HEK293 (cell line): ENCODE results near the gene SPATA6L.
A peak's percentile ranks its signal among the peaks of the same experiment; 100 is the strongest.

Experiments used
- CTCF ChIA-PET: fragments of 350-600 bp; formaldehyde crosslinking; extraction: SDS; loops from one replicate; lab custom pipeline; 2021; ENCODE audit warnings: antibody characterized with exemption; lab: Yijun Ruan, JAX
- POLR2A ChIA-PET: fragments of 300-600 bp; formaldehyde crosslinking; extraction: SDS; loops from one replicate; lab custom pipeline; 2020; ENCODE audit warnings: antibody characterized with exemption, inconsistent platforms; lab: Yijun Ruan, JAX
- H3K27ac ChIP-seq: fragments of 200-500 bp; sonication (Bioruptor generic); 2 replicates; pipeline ENCODE4 v1.5.1; 2014; ENCODE audit warnings: low read depth, low read length, control low read depth, inconsistent platforms; ENCODE audit errors: extremely low read depth
- H3K36me3 ChIP-seq, 2 experiments: fragments of 200-500 bp in 1 of 2; sonication (Bioruptor generic) in 1 of 2; 1 replicate in 1 of 2; 2 replicates in 1 of 2; pipeline ENCODE4 v1.5.1; 2014 to 2017; ENCODE audit warnings: inconsistent platforms in 2 of 2, low read length in 2 of 2; ENCODE audit not compliant: control insufficient read depth in 2 of 2, insufficient read depth in 1 of 2
- H3K4me1 ChIP-seq: fragments of 200-500 bp; sonication (Bioruptor generic); 2 replicates; pipeline ENCODE4 v1.5.1; 2014; ENCODE audit warnings: mild to moderate bottlenecking, low read length, inconsistent platforms; ENCODE audit not compliant: control insufficient read depth, insufficient read depth
- H3K4me3 ChIP-seq: 2 replicates; pipeline ENCODE4 v1.5.1; 2011; ENCODE audit warnings: low read depth, mild to moderate bottlenecking, control low read depth, low read length, moderate library complexity
- H3K9me3 ChIP-seq: fragments of 200-500 bp; sonication (Bioruptor generic); 2 replicates; pipeline ENCODE4 v1.5.1; 2014; ENCODE audit warnings: low read depth, low read length, inconsistent platforms; ENCODE audit not compliant: control insufficient read depth, insufficient read depth
- CTCF ChIP-seq: fragments of 450-650 bp; formaldehyde crosslinking; IDR thresholded peaks from 2 replicates; pipeline ENCODE4 v1.5.1; 2016; ENCODE audit warnings: missing biosample characterization, missing genetic modification characterization
- EGR2 ChIP-seq: fragments of 450-650 bp; formaldehyde crosslinking; IDR thresholded peaks from 2 replicates; pipeline ENCODE4 v1.5.1; 2016; ENCODE audit warnings: low read depth, missing biosample characterization, missing genetic modification characterization
- GLIS2 ChIP-seq: fragments of 450-650 bp; formaldehyde crosslinking; IDR thresholded peaks from 2 replicates; pipeline ENCODE4 v1.5.1; 2016; ENCODE audit warnings: missing biosample characterization, missing genetic modification characterization
- KLF8 ChIP-seq: fragments of 450-650 bp; formaldehyde crosslinking; IDR thresholded peaks from 2 replicates; pipeline ENCODE4 v1.5.1; 2016; ENCODE audit warnings: missing biosample characterization, missing genetic modification characterization
- PRDM1 ChIP-seq: fragments of 450-650 bp; formaldehyde crosslinking; IDR thresholded peaks from 2 replicates; pipeline ENCODE4; 2016; ENCODE audit warnings: missing biosample characterization, missing genetic modification characterization
- SCRT2 ChIP-seq: fragments of 450-650 bp; formaldehyde crosslinking; IDR thresholded peaks from 2 replicates; pipeline ENCODE4 v1.5.1; 2016; ENCODE audit warnings: missing biosample characterization, missing genetic modification characterization
- ZBTB11 ChIP-seq: fragments of 450-650 bp; formaldehyde crosslinking; conservative IDR thresholded peaks from 2 replicates; pipeline ENCODE4 v1.5.1; 2016; ENCODE audit warnings: low read depth, missing biosample characterization, missing genetic modification characterization
- ZBTB20 ChIP-seq: fragments of 450-650 bp; formaldehyde crosslinking; IDR thresholded peaks from 2 replicates; pipeline ENCODE4 v1.5.1; 2016; ENCODE audit warnings: missing biosample characterization, missing genetic modification characterization
- ZBTB8A ChIP-seq: fragments of 450-650 bp; formaldehyde crosslinking; IDR thresholded peaks from 2 replicates; pipeline ENCODE4 v1.5.1; 2016; ENCODE audit warnings: missing biosample characterization, missing genetic modification characterization
- ZFP37 ChIP-seq: fragments of 450-650 bp; formaldehyde crosslinking; IDR thresholded peaks from 2 replicates; pipeline ENCODE4 v1.5.1; 2016; ENCODE audit warnings: missing biosample characterization, missing genetic modification characterization
- ZFP69B ChIP-seq: fragments of 450-650 bp; formaldehyde crosslinking; IDR thresholded peaks from 2 replicates; pipeline ENCODE4 v1.5.1; 2016; ENCODE audit warnings: missing biosample characterization, missing genetic modification characterization
- ZNF2 ChIP-seq: fragments of 450-650 bp; formaldehyde crosslinking; IDR thresholded peaks from 2 replicates; pipeline ENCODE4 v1.5.1; 2016; ENCODE audit warnings: missing biosample characterization, missing genetic modification characterization
- ZNF266 ChIP-seq: fragments of 450-650 bp; formaldehyde crosslinking; IDR thresholded peaks from 2 replicates; pipeline ENCODE4 v1.5.1; 2016; ENCODE audit warnings: missing biosample characterization, missing genetic modification characterization, low read depth
- ZNF335 ChIP-seq: fragments of 450-650 bp; formaldehyde crosslinking; conservative IDR thresholded peaks from 2 replicates; pipeline ENCODE4 v1.5.1; 2016; ENCODE audit warnings: missing biosample characterization, missing genetic modification characterization
- ZNF366 ChIP-seq: fragments of 450-650 bp; formaldehyde crosslinking; conservative IDR thresholded peaks from 2 replicates; pipeline ENCODE4 v1.5.1; 2016; ENCODE audit warnings: missing biosample characterization, missing genetic modification characterization
- ZNF423 ChIP-seq: fragments of 450-650 bp; formaldehyde crosslinking; IDR thresholded peaks from 2 replicates; pipeline ENCODE4 v1.5.1; 2016; ENCODE audit warnings: missing biosample characterization, missing genetic modification characterization
- ZNF518A ChIP-seq: fragments of 450-650 bp; formaldehyde crosslinking; conservative IDR thresholded peaks from 2 replicates; pipeline ENCODE4 v1.5.1; 2016; ENCODE audit warnings: low read depth, missing biosample characterization, missing genetic modification characterization
- ZNF560 ChIP-seq: fragments of 450-650 bp; formaldehyde crosslinking; IDR thresholded peaks from 2 replicates; pipeline ENCODE4 v1.5.1; 2017; ENCODE audit warnings: missing biosample characterization, missing genetic modification characterization, borderline replicate concordance
- ZNF600 ChIP-seq: fragments of 450-650 bp; formaldehyde crosslinking; IDR thresholded peaks from 2 replicates; pipeline ENCODE4 v1.5.1; 2016; ENCODE audit warnings: missing biosample characterization, missing genetic modification characterization
- ZNF626 ChIP-seq: fragments of 450-650 bp; sonication (Bioruptor Pico); formaldehyde crosslinking; IDR thresholded peaks from 2 replicates; pipeline ENCODE4 v1.5.1; 2018; ENCODE audit warnings: missing biosample characterization, missing genetic modification characterization, inconsistent platforms
- ZNF658 ChIP-seq: fragments of 450-650 bp; formaldehyde crosslinking; IDR thresholded peaks from 2 replicates; pipeline ENCODE4; 2016; ENCODE audit warnings: missing biosample characterization, missing genetic modification characterization
- ZNF664 ChIP-seq: fragments of 450-650 bp; formaldehyde crosslinking; IDR thresholded peaks from 2 replicates; pipeline ENCODE4 v1.5.1; 2016; ENCODE audit warnings: missing biosample characterization, missing genetic modification characterization
- ZNF785 ChIP-seq: fragments of 450-650 bp; formaldehyde crosslinking; IDR thresholded peaks from 2 replicates; pipeline ENCODE4 v1.5.1; 2016; ENCODE audit warnings: missing biosample characterization, missing genetic modification characterization

Gene SPATA6L

GRCh38 chr9:4680173-4680525 lies 13.9 kb upstream of the SPATA6L start:
- H3K4me1 ChIP-seq: no peaks in the 10 kb centered on the region
- peaks cover 0 to 10% of the 10 kb centered on the region in 2 experiments; a peak in 2 of 3 replicates for H3K36me3 ChIP-seq
- H3K9me3 ChIP-seq: no peaks in the 10 kb centered on the region
- TF ChIP-seq ZNF658 (no peak), PRDM1 (tag by site-specific recombination) (peak; percentile 43; the same call in 1 of the 2 replicates)
- H3K27ac ChIP-seq: peak overlapping the region; percentile 92
- POLR2A ChIA-PET: interaction anchor here (1.0 kb wide), 1 partner anchor 14 kb away, joined by 5 read pairs; the partner anchor contains the start of gene SPATA6L
- CTCF ChIA-PET: interaction anchor here (1.0 kb wide), 1 partner anchor 15 kb away, joined by 3 read pairs; no protein-coding TSS in a partner anchor
- peak overlapping the region; percentile 84 for H3K4me3 ChIP-seq

GRCh38 chr9:4679268-4680172 lies 13.2 kb upstream of the SPATA6L start, which contains the start of gene CDC37L1:
Gene CDC37L1, plus strand, starts transcription at chr9:4679569. Its CDS starts 199 bp downstream, at chr9:4679768.
- ChIA-PET CTCF (interaction anchor here (0.7 to 1.0 kb wide), 4 partner anchors 8 to 352 kb away, joined by 3 to 4 read pairs (median 4); no protein-coding TSS in a partner anchor), POLR2A (interaction anchor here (0.5 to 1.0 kb wide), 11 partner anchors 14 to 1329 kb away, joined by 3 to 10 read pairs (median 3); partner anchors contain the start of genes AK3, GLIS3, JAK2 and PLPP6)
- Histone ChIP-seq H3K4me3 (peak within 1 kb of the TSS; percentile 84), H3K4me1 (no peaks in the 10 kb centered on the region), H3K27ac (peak within 1 kb of the TSS; percentile 92), H3K9me3 (no peaks in the 10 kb centered on the region), H3K36me3 (peaks cover 0 to 4% of the 10 kb centered on the region in 2 experiments; a peak in 2 of 3 replicates)
- TF ChIP-seq ZNF518A: peak; percentile 65
- TF ChIP-seq ZNF2 (tag by site-specific recombination): peak; percentile 63
- TF ChIP-seq ZBTB8A: peak; percentile 65
- TF ChIP-seq ZNF626 (tag by site-specific recombination): no peak
- peak; percentile 50; the same call in 1 of the 2 replicates for TF ChIP-seq GLIS2
- TF ChIP-seq ZNF266 (tag by site-specific recombination): no peak
- no peak for TF ChIP-seq ZNF560
- TF ChIP-seq CTCF (tag by site-specific recombination): peak; percentile 86
- TF ChIP-seq ZNF423 (tag by site-specific recombination): peak; percentile 56; the same call in 1 of the 2 replicates
- TF ChIP-seq ZNF335 (tag by site-specific recombination): peak; percentile 69
- peak; percentile 37; the same call in 1 of the 2 replicates for TF ChIP-seq KLF8 (tag by site-specific recombination)
- TF ChIP-seq EGR2: peak; percentile 52
- TF ChIP-seq ZNF664 (tag by site-specific recombination): no peak
- peak; percentile 94 for TF ChIP-seq ZBTB11
- no peak for TF ChIP-seq ZNF785
- TF ChIP-seq ZFP37 (tag by site-specific recombination): peak; percentile 55; the same call in 1 of the 2 replicates
- TF ChIP-seq ZNF366: peak; percentile 21; the same call in 1 of the 2 replicates
- TF ChIP-seq SCRT2: peak; percentile 59
- TF ChIP-seq ZNF600: peak; percentile 68
- no peak for TF ChIP-seq ZFP69B
- peak; percentile 74; the same call in 1 of the 2 replicates for TF ChIP-seq ZBTB20 (tag by site-specific recombination)
